Right lobe of liver (tissue), 6 donors: ENCODE data around the gene KIRREL3. TPM values are rescaled to one million over a fixed set of nuclear protein-coding genes. Genes with fewer than 3 reads are reported as not detected.

Experiments
- ATAC-seq, 4 donors: fragments of 200-7000 bp; cut with Tn5 transposase; one replicate each; pipeline ENCODE4 v1.9.1; 2020; ENCODE audit warnings: mild to moderate bottlenecking in 4 of 4, moderate library complexity in 4 of 4
- DNase-seq, 3 donors: peaks; one replicate each; pipeline ENCODE4 v3.0.0-alpha.2; 2020
- H3K27ac ChIP-seq, 3 donors: fragments of 200-600 bp; one replicate each; pipeline ENCODE4 v1.8.0; 2022
- H3K27me3 ChIP-seq, 2 donors: fragments of 200-600 bp; one replicate each; pipeline ENCODE4 v1.8.0; 2022
- H3K36me3 ChIP-seq, 4 donors: fragments of 200-600 bp; sonication (generic) in 1 of 4; one replicate each; pipeline versions ENCODE4 v1.5.1 to v1.8.0; 2017 to 2022; ENCODE audit warnings: control low read depth in 1 of 4
- H3K4me1 ChIP-seq, 4 donors: fragments of 200-600 bp; sonication (generic) in 1 of 4; one replicate each; pipeline versions ENCODE4 v1.5.1 to v1.8.0; 2017 to 2022; ENCODE audit warnings: control low read depth in 1 of 4
- H3K4me3 ChIP-seq, 3 donors: fragments of 200-600 bp; one replicate each; pipeline ENCODE4 v1.8.0; 2022
- H3K9me3 ChIP-seq, 4 donors: fragments of 200-600 bp; sonication (generic) in 1 of 4; one replicate each; pipeline versions ENCODE4 v1.5.1 to v1.8.0; 2017 to 2022; ENCODE audit warnings: control low read depth in 1 of 4
- CTCF ChIP-seq, 4 donors: fragments of 200-600 bp in 3 of 4; fragments of 450-650 bp in 1 of 4; IDR thresholded peaks; one replicate each; pipeline versions ENCODE4 v1.5.1 to v1.8.0; 2016 to 2022; ENCODE audit warnings: antibody characterized with exemption in 4 of 4, mild to moderate bottlenecking in 2 of 4
- POLR2A ChIP-seq: fragments of 450-650 bp; IDR thresholded peaks from one replicate; pipeline ENCODE4 v1.6.1; 2017; ENCODE audit warnings: antibody characterized with exemption, mild to moderate bottlenecking
- WGBS: methylation state at CpG from one replicate; pipeline ENCODE4 v1.1.6; 2018; ENCODE audit warnings: low coverage, low lambda C conversion rate; ENCODE audit not compliant: insufficient coverage; ENCODE audit errors: missing lambda C conversion rate; 5-methylcytosine and 5-hydroxymethylcytosine counted together
- intact Hi-C, 2 donors: fragments of 100-400 bp; cut with DNase I; formaldehyde crosslinking; loops; one replicate each; pipeline versions ENCODE4 v1.11.2 to v1.14.1; 2022
- total RNA-seq, 6 experiments: library from RNA; depleted of rRNA in 2 of 6; stranded (reverse); fragments of >200 nt in 2 of 6; fragmentation: NEBNext Ultra II Directional in 3 of 6; extraction: Animal tissue kit (Norgen Biotek cat#: 25700) in 3 of 6; gene quantifications; one replicate each; pipeline versions ENCODE4 v1.1.0 to v1.2.4, GENCODE V29; 2016 to 2023
- donor health status: DM: no; HTN: yes; CAD: no.
- donor health status: DM: no; HTN: no; CAD: no.
- donor health status: DM: no; HTN: no; CAD: no.
- donor health status: DM: no; HTN: yes; CAD: no.
- donor health status: DM: no; HTN: yes; CAD: no.

Gene KIRREL3
- total RNA-seq, 6 experiments from 2014 or later = not detected

- peak; percentile 71 to 92 (median 86) for DNase-seq
- Histone ChIP-seq H3K36me3 (no peaks in the 10 kb centered on the region), H3K9me3 (no peaks in the 10 kb centered on the region), H3K4me3 (no peak overlapping the region), H3K4me1 (peaks cover 0 to 41% (median 16%) of the 10 kb centered on the region in 4 donors), H3K27ac (peak overlapping the region in 2 of 3 donors; percentile 59), H3K27me3 (no peaks in the 10 kb centered on the region)
- ATAC-seq = peak; percentile 80 to 90 (median 86)
- 24% methylated on average over 6 of the region's 13 CpGs for WGBS
- intact Hi-C loops = no loop called here
- TF ChIP-seq CTCF (IDR thresholded peaks at IDR 0.05) (peak; percentile 9 to 24 (median 17)), POLR2A (no peak)
These were observed 371.6 kb downstream of the KIRREL3 start for GRCh38 chr11:126628790-126629621.

- H3K27ac ChIP-seq = peak overlapping the region in 1 of 3 donors; percentile 59
- H3K4me3 ChIP-seq = no peak overlapping the region
- no peaks in the 10 kb centered on the region for H3K36me3 ChIP-seq
- no peaks in the 10 kb centered on the region for H3K9me3 ChIP-seq
- WGBS = 73% methylated on average over 1 of the region's 1 CpG
- peaks cover 0 to 41% (median 16%) of the 10 kb centered on the region in 4 donors for H3K4me1 ChIP-seq
- DNase-seq = no peak
- intact Hi-C loops = no loop called here
- no peaks in the 10 kb centered on the region for H3K27me3 ChIP-seq
- no peak for TF ChIP-seq POLR2A
- no peak for TF ChIP-seq CTCF (IDR thresholded peaks at IDR 0.05)
- no peak for ATAC-seq
These were observed 372.1 kb downstream of the KIRREL3 start for GRCh38 chr11:126628450-126628789.

GRCh38 chr11:126627421-126627820 is 373.1 kb downstream of the KIRREL3 start:
- no peaks in the 10 kb centered on the region for H3K36me3 ChIP-seq
- intact Hi-C loops = no loop called here
- no peaks in the 10 kb centered on the region for H3K9me3 ChIP-seq
- peaks cover 0 to 41% (median 16%) of the 10 kb centered on the region in 4 donors for H3K4me1 ChIP-seq
- TF ChIP-seq POLR2A (no peak), CTCF (IDR thresholded peaks at IDR 0.05) (no peak)
- DNase-seq (no peak), ATAC-seq (no peak)
- no peak overlapping the region for H3K4me3 ChIP-seq
- no peaks in the 10 kb centered on the region for H3K27me3 ChIP-seq
- peak overlapping the region in 1 of 3 donors; percentile 40 for H3K27ac ChIP-seq
- 88% methylated on average over 4 of the region's 7 CpGs for WGBS

GRCh38 chr11:126624506-126624905 is 376.1 kb downstream of the KIRREL3 start:
- DNase-seq = no peak
- Histone ChIP-seq H3K4me3 (no peak overlapping the region), H3K27ac (no peak overlapping the region), H3K36me3 (no peaks in the 10 kb centered on the region), H3K4me1 (peaks cover 0 to 36% (median 14%) of the 10 kb centered on the region in 4 donors), H3K27me3 (no peaks in the 10 kb centered on the region), H3K9me3 (no peaks in the 10 kb centered on the region)
- intact Hi-C loops = no loop called here
- WGBS = 100% methylated on average over 3 of the region's 7 CpGs
- ATAC-seq = no peak
- no peak for TF ChIP-seq POLR2A
- no peak for TF ChIP-seq CTCF (IDR thresholded peaks at IDR 0.05)
